Stimulated activated CD8-positive, alpha-beta memory T cell treated with anti-CD3 and anti-CD28 coated beads, Interleukin-15, amount 100 ng/mL, for 48 hours (primary cell): ENCODE results near the gene SIX2.
A peak's percentile ranks its signal among the peaks of the same experiment; 100 is the strongest.

ENCODE experiments used
- DNase-seq, 2 donors: peaks; one replicate each; pipeline ENCODE4 v3.0.0-alpha.2; 2020; ENCODE audit warnings: low read depth in 2 of 2

Gene SIX2

GRCh38 chr2:45001869-45002385, 7.3 kb downstream of the SIX2 start:
- DNase-seq = no peak

GRCh38 chr2:45000921-45001868, 8.1 kb downstream of the SIX2 start:
- DNase-seq = no peak

- DNase-seq = no peak
Observed at GRCh38 chr2:45000341-45000901, 8.8 kb downstream of the SIX2 start.

- no peak for DNase-seq
Observed at GRCh38 chr2:44999540-44999939, 9.7 kb downstream of the SIX2 start.

- no peak for DNase-seq
Observed at GRCh38 chr2:44997963-44998362, 11.3 kb downstream of the SIX2 start.

GRCh38 chr2:44996356-44996755, 12.9 kb downstream of the SIX2 start:
- DNase-seq = no peak

GRCh38 chr2:44994377-44994776, 14.9 kb downstream of the SIX2 start:
- no peak for DNase-seq

- no peak for DNase-seq
Observed at GRCh38 chr2:44989176-44989575, 20.1 kb downstream of the SIX2 start.

- DNase-seq = no peak
Observed at GRCh38 chr2:44983836-44984604, 25.2 kb downstream of the SIX2 start.

GRCh38 chr2:44981714-44982108, 27.5 kb downstream of the SIX2 start:
- DNase-seq = peak; percentile 35 to 36

- DNase-seq = no peak
Observed at GRCh38 chr2:44980751-44981713, 28.2 kb downstream of the SIX2 start.

GRCh38 chr2:44979581-44979980, 29.7 kb downstream of the SIX2 start:
- DNase-seq = no peak

- no peak for DNase-seq
Observed at GRCh38 chr2:44975571-44976450, 33.4 kb downstream of the SIX2 start.

GRCh38 chr2:44974064-44974715, 35.1 kb downstream of the SIX2 start:
- DNase-seq = no peak

- no peak for DNase-seq
Observed at GRCh38 chr2:44972771-44973535, 36.3 kb downstream of the SIX2 start.

- no peak for DNase-seq
Observed at GRCh38 chr2:44970846-44971450, 38.3 kb downstream of the SIX2 start.

GRCh38 chr2:44969936-44970335, 39.3 kb downstream of the SIX2 start:
- no peak for DNase-seq

GRCh38 chr2:44967727-44968432, 41.4 kb downstream of the SIX2 start:
- no peak for DNase-seq
